ENCODE measurements around the gene CYFIP1. TPM values are rescaled to one million over a fixed set of nuclear protein-coding genes. Genes with fewer than 3 reads are reported as not detected.

CYFIP1 gene
- total and polyA plus RNA-seq, 2 of the 13 experiments (the other 11 are each of a cell fraction or from before 2014, with no cell fraction given): 38.1 to 58.3 TPM

GRCh38 chr15:22878103-22878502 lies 102.1 kb downstream of the CYFIP1 start:
- POLR2A ChIA-PET: no interaction called here
- CTCF ChIA-PET (ENCODE audit: low intra/inter-chr PET ratio, low total read pairs): no interaction called here
- BruUV-seq (replicated peaks): no TSS peak
- ATAC-seq (no peak), FAIRE-seq (no peak), DNase-seq (ENCODE audit: low spot score) (no peak)
- Histone ChIP-seq H3K4me2 (ENCODE audit: low read depth, low read length) (no peak overlapping the region), H3K79me2 (ENCODE audit: insufficient read depth, low read length) (no peaks in the 10 kb centered on the region), H3K27ac (ENCODE audit: extremely low read length, insufficient read depth, low read length) (no peak overlapping the region), H3K4me3 (replicated peaks in 1 of 3; ENCODE audit: insufficient read depth in 1 of 3, low read depth in 2 of 3, low read length in 3 of 3) (no peak overlapping the region), H3K9ac (ENCODE audit: insufficient read depth, low read depth, low read length) (no peak overlapping the region), H3K27me3 (ENCODE audit: control insufficient read depth in 1 of 2, insufficient read depth in 2 of 2, low read length in 2 of 2) (no peaks in the 10 kb centered on the region), H3K4me1 (ENCODE audit: insufficient read depth, low read length) (no peaks in the 10 kb centered on the region), H2AFZ (ENCODE audit: low read length) (no peak overlapping the region), H3K36me3 (replicated peaks in 1 of 2; ENCODE audit: control insufficient read depth in 1 of 2, insufficient read depth in 2 of 2, low read length in 2 of 2) (peaks cover 24 to 55% of the 10 kb centered on the region in 2 experiments), H4K20me1 (ENCODE audit: insufficient read depth, low read length) (no peaks in the 10 kb centered on the region), H3K9me3 (ENCODE audit: low read length) (no peaks in the 10 kb centered on the region)
- TF ChIP-seq HMGXB4 (CRISPR knock-in tag; IDR thresholded peaks at IDR 0.05; ENCODE audit: borderline replicate concordance in 1 of 2, low read depth in 1 of 2) (no peak), FLYWCH1 (CRISPR knock-in tag; IDR thresholded peaks at IDR 0.05) (no peak), TIGD3 (CRISPR knock-in tag; IDR thresholded peaks at IDR 0.05; ENCODE audit: borderline replicate concordance) (no peak), LRRFIP1 (CRISPR knock-in tag; conservative IDR thresholded peaks at IDR 0.05) (no peak), ZNF33A (CRISPR knock-in tag; IDR thresholded peaks at IDR 0.05; ENCODE audit: borderline replicate concordance) (no peak)
- intact Hi-C loops (cut with micrococcal nuclease; ENCODE audit: unreplicated experiment): loop anchor here (5.0 kb wide), 1 partner anchor 36 kb away; no protein-coding TSS in a partner anchor
- 97% methylated on average over 10 of the region's 10 CpGs for WGBS (ENCODE audit: low lambda C conversion rate)
- in situ Hi-C loops (cut with HindIII; ENCODE audit: extremely low pct_ligation_motif_present, low pct_unique_long_range_greater_than_20kb): no loop called here
